HG03064 (cell line): Measurements from ENCODE around the gene ZNF441.
"Not testable (repeated sequence)": the region's sequence is repeated elsewhere in the genome, so short reads cannot be mapped to it uniquely, and the experiment has no call there.

Source experiments
- ATAC-seq: cut with Tn5 transposase; IDR thresholded peaks from one replicate; pipeline ENCODE4 v1.9.1; 2021; ENCODE audit warnings: low read depth; ENCODE audit not compliant: unreplicated experiment

Gene ZNF441

GRCh38 chr19:11776669-11777068, 9.9 kb downstream of the ZNF441 start:
- not testable (repeated sequence) for ATAC-seq

GRCh38 chr19:11780431-11781020, 13.7 kb downstream of the ZNF441 start:
- no peak for ATAC-seq

GRCh38 chr19:11781295-11782057, 14.7 kb downstream of the ZNF441 start:
- ATAC-seq = no peak

- ATAC-seq = no peak
Measured at GRCh38 chr19:11783767-11784166, 17.0 kb downstream of the ZNF441 start.

- ATAC-seq = no peak
Measured at GRCh38 chr19:11784356-11784755, 17.6 kb downstream of the ZNF441 start.

GRCh38 chr19:11787536-11787935, 20.7 kb downstream of the ZNF441 start:
- no peak for ATAC-seq

GRCh38 chr19:11792942-11793341, 26.1 kb downstream of the ZNF441 start:
- ATAC-seq = no peak

GRCh38 chr19:11797491-11797890, 30.7 kb downstream of the ZNF441 start:
- ATAC-seq = peak; percentile 54

- ATAC-seq = peak; percentile 79
Measured at GRCh38 chr19:11798391-11799330, 31.9 kb downstream of the ZNF441 start, which contains the start of gene ZNF491. ZNF491 (plus strand) TSS chr19:11798523; CDS start chr19:11805954, 7,431 bp downstream.

- no peak for ATAC-seq
Measured at GRCh38 chr19:11806354-11807098, 39.7 kb downstream of the ZNF441 start.

GRCh38 chr19:11807099-11807380, 40.2 kb downstream of the ZNF441 start:
- ATAC-seq = no peak

- no peak for ATAC-seq
Measured at GRCh38 chr19:11813703-11814028, 46.9 kb downstream of the ZNF441 start.

- ATAC-seq = peak; percentile 96
Measured at GRCh38 chr19:11814029-11814699, 47.4 kb downstream of the ZNF441 start, which contains the start of gene ZNF440. ZNF440 (plus strand) TSS chr19:11814273; CDS start chr19:11814448, 175 bp downstream.

- no peak for ATAC-seq
Measured at GRCh38 chr19:11814700-11815035, 47.9 kb downstream of the ZNF441 start.

GRCh38 chr19:11821474-11822109, 54.8 kb downstream of the ZNF441 start:
- no peak for ATAC-seq

- not testable (repeated sequence) for ATAC-seq
Measured at GRCh38 chr19:11828957-11829876, 62.4 kb downstream of the ZNF441 start.

- ATAC-seq = no peak
Measured at GRCh38 chr19:11832253-11832912, 65.6 kb downstream of the ZNF441 start.

- ATAC-seq = no peak
Measured at GRCh38 chr19:11833541-11833940, 66.7 kb downstream of the ZNF441 start.
